GM12801 (cell line): ENCODE results near the gene PCED1A.

Experiments used
- TF ChIP-seq, protein P1 (sequence below): IDR thresholded peaks from one replicate; pipeline ENCODE4 v1.5.1; 2011; ENCODE audit warnings: control low read depth; ENCODE audit not compliant: insufficient read length; ENCODE audit errors: extremely low read depth

The PCED1A gene

DNA sequence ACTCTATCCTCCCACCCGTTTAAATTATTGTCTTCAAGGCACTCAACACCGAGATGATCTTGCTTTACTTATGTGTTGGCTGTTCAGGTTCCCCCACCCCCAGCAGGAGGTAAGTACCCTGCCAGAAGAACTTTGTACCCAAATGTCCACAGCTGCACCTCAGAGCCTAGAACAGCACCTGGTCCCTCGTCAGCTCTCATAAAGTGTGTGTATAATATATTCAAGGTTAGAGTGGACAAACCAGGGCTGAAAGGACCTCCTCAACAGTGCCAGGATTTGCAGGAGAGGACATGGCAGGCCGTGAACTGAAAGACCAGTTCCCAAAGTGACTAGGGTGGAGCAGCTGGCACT is 34.1 kb downstream of the PCED1A start:
- TF ChIP-seq, protein P1, sequence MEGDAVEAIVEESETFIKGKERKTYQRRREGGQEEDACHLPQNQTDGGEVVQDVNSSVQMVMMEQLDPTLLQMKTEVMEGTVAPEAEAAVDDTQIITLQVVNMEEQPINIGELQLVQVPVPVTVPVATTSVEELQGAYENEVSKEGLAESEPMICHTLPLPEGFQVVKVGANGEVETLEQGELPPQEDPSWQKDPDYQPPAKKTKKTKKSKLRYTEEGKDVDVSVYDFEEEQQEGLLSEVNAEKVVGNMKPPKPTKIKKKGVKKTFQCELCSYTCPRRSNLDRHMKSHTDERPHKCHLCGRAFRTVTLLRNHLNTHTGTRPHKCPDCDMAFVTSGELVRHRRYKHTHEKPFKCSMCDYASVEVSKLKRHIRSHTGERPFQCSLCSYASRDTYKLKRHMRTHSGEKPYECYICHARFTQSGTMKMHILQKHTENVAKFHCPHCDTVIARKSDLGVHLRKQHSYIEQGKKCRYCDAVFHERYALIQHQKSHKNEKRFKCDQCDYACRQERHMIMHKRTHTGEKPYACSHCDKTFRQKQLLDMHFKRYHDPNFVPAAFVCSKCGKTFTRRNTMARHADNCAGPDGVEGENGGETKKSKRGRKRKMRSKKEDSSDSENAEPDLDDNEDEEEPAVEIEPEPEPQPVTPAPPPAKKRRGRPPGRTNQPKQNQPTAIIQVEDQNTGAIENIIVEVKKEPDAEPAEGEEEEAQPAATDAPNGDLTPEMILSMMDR = no peak

DNA sequence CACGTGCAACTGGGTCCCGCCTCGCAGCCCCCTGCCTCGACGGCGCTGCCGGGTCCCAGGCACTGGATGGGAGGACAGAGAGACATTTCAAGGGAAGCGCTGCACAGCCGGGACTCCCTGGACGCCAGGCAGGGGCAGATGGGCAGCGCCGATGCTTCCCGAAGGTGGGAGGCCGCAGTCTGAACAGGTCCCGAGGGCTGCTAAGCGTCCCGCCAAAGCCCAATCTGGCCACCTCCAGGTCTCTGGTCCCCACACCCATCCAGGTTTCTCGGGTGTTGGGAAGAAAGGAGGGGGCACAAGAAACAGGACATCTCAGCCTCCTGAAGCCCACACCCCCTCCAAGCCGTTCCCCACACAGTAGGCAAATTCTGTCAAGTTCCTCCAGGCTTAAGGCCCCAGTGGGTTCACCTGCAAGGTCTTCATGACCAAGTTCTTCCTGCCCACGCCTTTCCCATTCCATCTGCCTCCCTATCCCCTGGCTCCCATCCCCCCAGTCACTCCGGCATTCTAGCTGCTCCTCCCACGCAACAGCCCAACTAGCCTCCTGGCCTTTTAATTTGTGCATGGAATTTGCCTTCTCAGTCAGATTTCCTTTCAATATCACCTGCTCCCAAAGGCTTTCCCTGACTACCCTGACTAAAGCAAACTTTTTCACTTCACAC is 34.6 kb downstream of the PCED1A start:
- TF ChIP-seq, protein P1 = no peak

DNA sequence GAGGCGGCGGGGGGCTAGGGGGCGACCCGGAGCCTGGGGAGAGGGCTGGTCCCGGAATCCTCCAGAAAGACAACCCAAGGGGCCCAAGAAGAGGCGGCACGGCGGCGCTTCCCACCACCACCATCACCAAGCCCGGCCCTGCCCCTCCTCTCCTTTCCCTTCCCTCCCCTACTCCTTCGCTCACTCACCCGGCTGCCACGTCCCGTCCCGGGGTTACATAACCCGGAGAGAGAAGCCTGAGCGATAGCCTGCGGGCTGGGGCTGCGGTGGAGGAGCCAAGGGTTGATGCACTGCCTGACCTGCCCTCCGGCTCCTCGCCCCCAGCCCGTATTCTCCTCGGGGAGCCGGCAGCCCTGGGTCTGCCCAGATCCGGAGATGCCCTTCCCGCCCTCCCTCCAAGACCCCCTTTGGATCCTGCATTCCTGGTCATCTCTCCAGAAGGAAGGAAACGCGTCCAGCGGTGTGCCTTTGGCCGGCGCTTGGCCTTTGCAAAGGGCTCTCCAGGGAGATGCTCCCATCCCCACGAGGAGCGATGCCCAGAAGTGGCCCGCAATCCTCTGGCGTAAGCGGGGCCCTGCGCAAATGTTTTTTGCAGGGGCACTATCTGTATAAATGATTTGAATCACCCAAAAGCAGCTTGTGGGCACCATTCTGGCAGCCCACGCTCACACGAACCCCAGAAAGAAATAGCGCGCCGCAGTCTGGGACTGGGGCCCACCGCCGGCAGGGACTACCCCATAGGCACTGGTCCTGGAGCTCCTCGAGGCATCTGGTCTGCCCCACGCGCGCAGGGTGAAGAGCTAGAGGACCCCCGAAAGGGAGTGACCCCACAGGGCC is 35.4 kb downstream of the PCED1A start:
- TF ChIP-seq, protein P1 = no peak

DNA sequence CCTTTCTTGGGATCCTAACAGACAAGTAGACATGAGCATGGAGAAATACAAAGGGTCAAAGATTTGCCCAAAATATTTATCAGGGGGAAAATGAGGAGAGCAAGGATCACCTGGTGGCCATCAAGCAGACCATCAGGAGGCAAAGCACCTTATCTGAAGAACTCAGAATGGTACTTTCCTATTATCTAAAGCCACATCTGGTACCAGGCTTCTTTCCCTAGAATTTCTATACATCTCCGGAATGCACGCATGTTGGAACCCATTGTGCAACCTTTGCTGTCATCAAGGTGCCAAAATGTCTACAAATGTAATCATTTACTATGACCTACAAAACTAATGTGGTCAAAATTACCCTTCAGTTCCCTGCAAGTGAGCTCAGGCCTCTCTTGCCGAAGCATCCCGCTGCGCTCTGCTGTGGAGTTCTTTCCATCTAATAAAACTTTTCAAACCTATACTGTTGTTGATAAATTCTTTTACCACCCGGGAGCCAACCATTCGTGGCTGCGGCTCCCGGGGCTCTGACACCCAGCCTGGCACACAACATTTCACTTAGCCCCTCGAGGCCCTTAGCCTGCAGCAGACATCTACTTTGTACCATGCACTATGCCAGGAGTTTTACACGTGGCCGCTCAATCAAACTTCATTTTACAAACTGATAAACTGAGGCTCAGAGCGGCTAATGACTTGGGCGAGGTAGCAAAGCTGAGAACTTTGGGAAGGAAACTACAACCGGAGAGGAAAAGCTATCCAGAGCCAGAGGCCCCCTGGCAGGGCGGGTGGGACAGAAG is 36.2 kb downstream of the PCED1A start:
- TF ChIP-seq, protein P1 = no peak

DNA sequence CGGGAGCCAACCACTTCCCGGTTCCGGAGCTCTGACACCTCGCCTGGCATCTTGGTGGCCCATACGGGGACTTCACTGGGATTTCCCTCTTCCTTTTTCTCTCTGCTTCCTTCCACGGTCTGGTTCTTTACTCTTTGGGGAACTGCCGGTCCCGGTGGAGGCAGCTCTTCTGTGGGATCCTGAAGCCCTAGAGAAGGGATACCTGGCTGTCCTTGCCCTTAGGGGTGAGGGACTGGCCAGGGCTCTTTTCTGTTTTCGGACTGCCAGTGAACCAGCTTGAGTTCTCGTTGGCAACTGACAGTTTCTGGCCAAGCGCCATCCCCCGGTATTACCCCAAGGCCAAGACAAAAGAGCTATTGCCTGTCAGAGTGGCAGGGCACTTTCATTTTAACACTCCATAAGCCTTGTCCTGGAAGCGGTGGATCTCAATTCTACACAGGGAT is 39.1 kb downstream of the PCED1A start:
- TF ChIP-seq, protein P1 = no peak

DNA sequence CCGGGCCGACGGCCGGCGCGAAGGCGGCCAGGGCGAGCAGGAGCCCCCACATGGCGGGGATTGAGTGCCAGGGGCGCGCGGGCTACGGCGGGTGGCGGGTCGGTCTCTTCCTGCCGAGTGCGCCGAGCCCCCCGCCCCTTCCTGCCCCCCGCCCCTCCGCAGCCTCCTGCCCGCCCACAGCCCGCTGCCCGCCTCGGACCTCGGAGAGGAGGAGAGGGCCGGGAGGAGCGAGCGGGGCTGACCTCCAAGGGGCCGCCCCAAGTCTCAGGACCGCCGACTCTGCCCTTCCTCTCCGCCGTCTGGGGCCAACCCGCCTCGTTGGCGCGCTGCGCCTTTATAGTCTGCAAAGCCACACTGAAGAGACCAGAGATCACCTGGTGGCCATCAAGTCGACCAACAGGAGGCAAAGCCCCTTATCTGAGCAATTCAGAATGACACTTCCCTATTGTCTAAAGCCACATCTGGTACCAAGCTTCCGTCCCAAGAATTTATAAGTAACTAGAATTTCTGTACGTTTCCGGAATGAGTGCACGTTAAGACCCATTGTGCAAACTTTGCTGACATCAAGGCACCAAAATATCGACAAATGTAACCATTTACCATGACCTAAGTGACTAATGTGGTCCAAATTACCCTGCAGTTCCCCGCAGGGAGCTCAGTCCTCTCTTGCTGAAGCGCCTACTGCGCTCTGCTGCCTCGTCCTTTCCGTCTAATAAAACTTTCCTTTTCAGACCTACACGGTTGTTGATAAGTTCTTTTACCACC is 39.8 kb downstream of the PCED1A start, which contains the start of gene CPXM1:
CPXM1 (minus strand) TSS at position 107 of the 765 bp plus-strand sequence; CDS start at position 52, 55 bp downstream.
- TF ChIP-seq, protein P1 = no peak
